Stimulated activated CD4-positive, alpha-beta T cell treated with anti-CD3 and anti-CD28 coated beads, Interleukin-1b, Interleukin-23, amount 100 ng/mL, for 4 hours (primary cell): ENCODE data around the gene CRIP1.

Experiments
- DNase-seq, 2 donors: peaks; one replicate each; pipeline ENCODE4 v3.0.0-alpha.2; 2020; ENCODE audit warnings: low read depth in 2 of 2

The CRIP1 gene

GRCh38 chr14:105480807-105481801 lies 5.6 kb upstream of the CRIP1 start:
- peak; percentile 84 to 87 for DNase-seq

GRCh38 chr14:105481886-105482457 lies 4.7 kb upstream of the CRIP1 start:
- peak; percentile 61 to 77 for DNase-seq

GRCh38 chr14:105482486-105483110 lies 4.1 kb upstream of the CRIP1 start:
- no peak for DNase-seq

GRCh38 chr14:105483300-105484068 lies 3.2 kb upstream of the CRIP1 start:
- DNase-seq: no peak

GRCh38 chr14:105484069-105484996 lies 2.4 kb upstream of the CRIP1 start:
- peak in 1 of 2 donors; percentile 51 for DNase-seq

- no peak for DNase-seq
These were observed 1.7 kb upstream of the CRIP1 start for GRCh38 chr14:105484997-105485393.

- no peak for DNase-seq
These were observed 935 bp upstream of the CRIP1 start for GRCh38 chr14:105485739-105486162.

- no peak for DNase-seq
These were observed 325 bp downstream of the CRIP1 start for GRCh38 chr14:105486974-105487448.

- DNase-seq: no peak
These were observed 831 bp downstream of the CRIP1 start for GRCh38 chr14:105487449-105487985.

- DNase-seq: no peak
These were observed 1.5 kb downstream of the CRIP1 start for GRCh38 chr14:105487986-105488777.

- no peak for DNase-seq
These were observed 2.3 kb downstream of the CRIP1 start for GRCh38 chr14:105488781-105489541.

GRCh38 chr14:105489542-105490266 lies 3.0 kb downstream of the CRIP1 start:
- DNase-seq: peak; percentile 69 to 76

- DNase-seq: no peak
These were observed 3.5 kb downstream of the CRIP1 start for GRCh38 chr14:105490267-105490571.

- DNase-seq: peak; percentile 94 to 97
These were observed 4.1 kb downstream of the CRIP1 start, which contains the start of gene TEDC1 for GRCh38 chr14:105490572-105491365. Gene TEDC1 (plus strand): TSS chr14:105491246. CDS start chr14:105491376, 130 bp downstream.

- DNase-seq: peak; percentile 71 to 86
These were observed 4.8 kb downstream of the CRIP1 start for GRCh38 chr14:105491366-105491973.
